ENCODE data around the gene VSIG10L2.

VSIG10L2 gene

GRCh38 chr11:125930076-125930450 lies 15.8 kb upstream of the VSIG10L2 start:
- no peak overlapping the region for H3K27ac ChIP-seq
- TF ChIP-seq, protein P1, sequence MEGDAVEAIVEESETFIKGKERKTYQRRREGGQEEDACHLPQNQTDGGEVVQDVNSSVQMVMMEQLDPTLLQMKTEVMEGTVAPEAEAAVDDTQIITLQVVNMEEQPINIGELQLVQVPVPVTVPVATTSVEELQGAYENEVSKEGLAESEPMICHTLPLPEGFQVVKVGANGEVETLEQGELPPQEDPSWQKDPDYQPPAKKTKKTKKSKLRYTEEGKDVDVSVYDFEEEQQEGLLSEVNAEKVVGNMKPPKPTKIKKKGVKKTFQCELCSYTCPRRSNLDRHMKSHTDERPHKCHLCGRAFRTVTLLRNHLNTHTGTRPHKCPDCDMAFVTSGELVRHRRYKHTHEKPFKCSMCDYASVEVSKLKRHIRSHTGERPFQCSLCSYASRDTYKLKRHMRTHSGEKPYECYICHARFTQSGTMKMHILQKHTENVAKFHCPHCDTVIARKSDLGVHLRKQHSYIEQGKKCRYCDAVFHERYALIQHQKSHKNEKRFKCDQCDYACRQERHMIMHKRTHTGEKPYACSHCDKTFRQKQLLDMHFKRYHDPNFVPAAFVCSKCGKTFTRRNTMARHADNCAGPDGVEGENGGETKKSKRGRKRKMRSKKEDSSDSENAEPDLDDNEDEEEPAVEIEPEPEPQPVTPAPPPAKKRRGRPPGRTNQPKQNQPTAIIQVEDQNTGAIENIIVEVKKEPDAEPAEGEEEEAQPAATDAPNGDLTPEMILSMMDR (IDR thresholded peaks at IDR 0.05), result no peak
- TF ChIP-seq ZFX (IDR thresholded peaks at IDR 0.05; ENCODE audit: borderline replicate concordance), result no peak

DNA sequence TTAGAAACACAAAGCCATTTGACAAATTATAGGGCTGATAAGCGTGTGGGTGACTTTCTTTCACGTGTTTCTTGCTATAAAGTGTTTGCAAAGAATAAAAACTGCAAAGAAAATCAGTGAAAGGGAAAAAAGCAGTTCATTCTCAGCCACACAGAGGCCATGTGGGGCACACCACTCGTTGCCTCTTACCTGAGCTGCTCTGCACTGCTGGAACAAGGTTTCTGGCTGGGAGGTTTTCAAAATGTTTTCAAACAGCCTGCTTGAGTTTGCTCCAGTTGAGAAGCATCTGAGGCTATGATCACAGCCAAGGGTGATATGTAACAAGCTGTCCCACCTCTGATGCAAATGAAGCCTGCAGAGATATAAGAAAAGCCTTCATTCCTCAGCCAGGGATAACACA lies 14.7 kb upstream of the VSIG10L2 start:
- no peak for TF ChIP-seq ZFX (IDR thresholded peaks at IDR 0.05; ENCODE audit: borderline replicate concordance)
- TF ChIP-seq, protein P1 (IDR thresholded peaks at IDR 0.05), result no peak
- H3K27ac ChIP-seq, result no peak overlapping the region

DNA sequence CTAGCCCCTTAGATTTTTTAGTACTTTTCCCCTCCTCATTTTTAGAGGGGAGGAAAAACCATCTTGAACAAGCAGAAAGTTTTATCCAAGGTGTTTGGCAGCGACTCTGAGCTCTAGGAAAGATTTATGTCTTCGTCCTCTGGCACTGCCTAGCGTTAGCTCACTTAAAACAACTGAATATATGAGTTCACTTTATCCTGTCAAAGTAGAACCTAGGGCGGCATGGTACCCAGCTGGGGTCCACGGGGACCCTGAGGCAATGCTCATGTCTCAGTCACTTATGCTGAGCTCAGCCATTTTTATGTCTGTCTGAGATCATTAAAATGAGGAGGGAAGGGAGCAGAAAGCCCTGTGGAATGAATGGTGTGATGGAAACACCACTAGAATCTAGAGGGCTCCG lies 14.2 kb upstream of the VSIG10L2 start:
- no peak for TF ChIP-seq ZFX (IDR thresholded peaks at IDR 0.05; ENCODE audit: borderline replicate concordance)
- TF ChIP-seq, protein P1 (IDR thresholded peaks at IDR 0.05), result no peak
- H3K27ac ChIP-seq, result no peak overlapping the region

DNA sequence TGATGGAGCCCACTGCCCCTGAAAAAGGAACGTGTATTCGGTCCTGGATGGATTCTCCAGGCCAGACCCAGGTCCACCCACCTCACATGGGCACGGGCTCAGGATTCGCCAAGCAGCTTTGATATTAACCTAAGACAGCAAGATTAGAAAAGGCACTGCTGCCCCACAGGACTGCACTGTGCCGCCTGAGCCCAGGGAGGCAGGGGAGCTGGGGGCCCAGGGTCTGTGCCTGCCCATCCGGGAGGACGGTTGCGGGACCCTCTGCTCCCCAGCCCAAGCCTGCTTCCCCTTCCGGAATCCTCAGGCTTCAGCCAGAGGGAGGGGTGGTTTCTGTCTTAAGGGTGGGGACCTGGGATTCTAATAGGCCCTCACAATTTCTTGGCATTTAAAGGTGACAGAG lies 13.5 kb upstream of the VSIG10L2 start:
- TF ChIP-seq ZFX (IDR thresholded peaks at IDR 0.05; ENCODE audit: borderline replicate concordance), result no peak
- TF ChIP-seq, protein P1 (IDR thresholded peaks at IDR 0.05), result no peak
- no peak overlapping the region for H3K27ac ChIP-seq

GRCh38 chr11:125933030-125933813 lies 12.6 kb upstream of the VSIG10L2 start:
- no peak overlapping the region for H3K27ac ChIP-seq
- no peak for TF ChIP-seq ZFX (IDR thresholded peaks at IDR 0.05; ENCODE audit: borderline replicate concordance)
- TF ChIP-seq, protein P1 (IDR thresholded peaks at IDR 0.05), result no peak

- no peak overlapping the region for H3K27ac ChIP-seq
- no peak for TF ChIP-seq ZFX (IDR thresholded peaks at IDR 0.05; ENCODE audit: borderline replicate concordance)
- TF ChIP-seq, protein P1 (IDR thresholded peaks at IDR 0.05), result no peak
Measured at GRCh38 chr11:125934473-125934872, 11.4 kb upstream of the VSIG10L2 start.

GRCh38 chr11:125935056-125935455 lies 10.8 kb upstream of the VSIG10L2 start:
- H3K27ac ChIP-seq, result no peak overlapping the region
- TF ChIP-seq, protein P1 (IDR thresholded peaks at IDR 0.05), result no peak

Data from 22Rv1 (cell line).